22Rv1 (cell line): Measurements from ENCODE around the gene PAK6.

Source experiments
- H3K27ac ChIP-seq: fragments of 450-650 bp; 2 replicates; pipeline ENCODE4 v1.5.1; 2017
- ZFX ChIP-seq: fragments of 450-650 bp; IDR thresholded peaks from 2 replicates; pipeline ENCODE4 v1.6.1; 2017; ENCODE audit warnings: antibody characterized with exemption, borderline replicate concordance
- TF ChIP-seq, protein P1 (sequence below): fragments of 450-650 bp; IDR thresholded peaks from 2 replicates; pipeline ENCODE4 v1.5.1; 2017; ENCODE audit warnings: mild to moderate bottlenecking

PAK6 gene

GRCh38 chr15:40295297-40295696, 56.4 kb downstream of the PAK6 start:
- no peak overlapping the region for H3K27ac ChIP-seq
- TF ChIP-seq, protein P1, sequence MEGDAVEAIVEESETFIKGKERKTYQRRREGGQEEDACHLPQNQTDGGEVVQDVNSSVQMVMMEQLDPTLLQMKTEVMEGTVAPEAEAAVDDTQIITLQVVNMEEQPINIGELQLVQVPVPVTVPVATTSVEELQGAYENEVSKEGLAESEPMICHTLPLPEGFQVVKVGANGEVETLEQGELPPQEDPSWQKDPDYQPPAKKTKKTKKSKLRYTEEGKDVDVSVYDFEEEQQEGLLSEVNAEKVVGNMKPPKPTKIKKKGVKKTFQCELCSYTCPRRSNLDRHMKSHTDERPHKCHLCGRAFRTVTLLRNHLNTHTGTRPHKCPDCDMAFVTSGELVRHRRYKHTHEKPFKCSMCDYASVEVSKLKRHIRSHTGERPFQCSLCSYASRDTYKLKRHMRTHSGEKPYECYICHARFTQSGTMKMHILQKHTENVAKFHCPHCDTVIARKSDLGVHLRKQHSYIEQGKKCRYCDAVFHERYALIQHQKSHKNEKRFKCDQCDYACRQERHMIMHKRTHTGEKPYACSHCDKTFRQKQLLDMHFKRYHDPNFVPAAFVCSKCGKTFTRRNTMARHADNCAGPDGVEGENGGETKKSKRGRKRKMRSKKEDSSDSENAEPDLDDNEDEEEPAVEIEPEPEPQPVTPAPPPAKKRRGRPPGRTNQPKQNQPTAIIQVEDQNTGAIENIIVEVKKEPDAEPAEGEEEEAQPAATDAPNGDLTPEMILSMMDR, result no peak
- no peak for TF ChIP-seq ZFX

- no peak overlapping the region for H3K27ac ChIP-seq
- no peak for TF ChIP-seq ZFX
Observed at GRCh38 chr15:40295877-40296560, 57.2 kb downstream of the PAK6 start.

GRCh38 chr15:40296561-40297230, 57.8 kb downstream of the PAK6 start:
- no peak for TF ChIP-seq ZFX
- TF ChIP-seq, protein P1, result no peak

DNA sequence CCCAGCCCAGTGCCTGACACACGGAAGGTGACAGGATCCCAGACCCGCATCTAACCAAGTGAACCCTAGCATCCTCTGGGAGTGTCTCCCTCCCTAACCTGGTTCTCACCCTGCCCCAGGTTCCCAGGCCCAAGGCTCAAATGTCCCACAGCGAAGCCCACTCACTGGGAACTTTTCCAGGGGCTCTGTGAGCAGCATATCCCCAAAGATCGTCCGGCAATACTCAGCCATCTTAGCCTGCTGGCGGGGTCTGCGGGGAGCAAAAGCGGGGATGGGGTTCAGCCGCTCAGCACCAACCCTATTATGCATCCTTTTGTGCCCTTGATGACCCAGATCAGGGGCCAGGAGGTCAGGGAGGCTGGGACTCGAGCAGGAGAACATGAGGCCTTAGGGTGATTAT, 58.5 kb downstream of the PAK6 start:
- H3K27ac ChIP-seq, result no peak overlapping the region
- TF ChIP-seq, protein P1, result no peak
- TF ChIP-seq ZFX, result no peak

More at GRCh38 chr15:40296561-40297230, 57.8 kb downstream of the PAK6 start:
- no peak overlapping the region for H3K27ac ChIP-seq

DNA sequence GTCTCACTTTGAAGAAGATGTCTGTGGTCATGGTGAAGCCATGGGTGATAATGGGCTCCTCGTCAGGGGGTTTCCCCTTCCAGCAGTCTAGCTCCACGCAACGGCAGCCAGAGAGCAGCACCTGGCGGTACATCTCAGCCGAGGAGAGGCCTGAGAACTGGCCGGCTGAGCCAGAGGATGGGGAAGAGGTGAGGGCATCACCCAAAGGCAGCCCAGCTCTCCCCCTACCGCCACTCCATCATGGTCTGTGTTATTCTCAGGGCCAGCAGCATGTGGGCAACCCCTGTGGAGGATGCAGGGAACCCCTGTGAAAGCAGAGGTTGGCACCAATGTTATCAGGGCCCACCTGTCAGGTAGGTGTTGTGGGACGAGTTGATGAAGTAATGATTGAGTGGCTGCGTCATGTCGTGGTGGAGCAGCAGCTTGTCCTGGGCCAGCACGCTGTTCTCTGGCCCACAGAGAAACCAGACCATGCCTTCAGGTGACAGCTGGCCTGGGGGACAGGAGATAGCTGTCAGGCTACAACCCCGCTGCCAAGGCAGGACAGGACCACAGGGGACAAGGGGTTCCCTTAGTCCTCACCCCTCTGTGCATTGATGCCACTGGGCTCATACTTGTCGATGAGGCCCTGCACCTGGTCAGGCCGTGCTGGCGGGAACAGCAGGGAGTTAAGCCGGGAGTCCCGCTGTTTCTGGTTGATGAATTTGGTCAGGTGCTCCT, 59.5 kb downstream of the PAK6 start:
- H3K27ac ChIP-seq, result no peak overlapping the region
- TF ChIP-seq, protein P1, result no peak
- TF ChIP-seq ZFX, result no peak

DNA sequence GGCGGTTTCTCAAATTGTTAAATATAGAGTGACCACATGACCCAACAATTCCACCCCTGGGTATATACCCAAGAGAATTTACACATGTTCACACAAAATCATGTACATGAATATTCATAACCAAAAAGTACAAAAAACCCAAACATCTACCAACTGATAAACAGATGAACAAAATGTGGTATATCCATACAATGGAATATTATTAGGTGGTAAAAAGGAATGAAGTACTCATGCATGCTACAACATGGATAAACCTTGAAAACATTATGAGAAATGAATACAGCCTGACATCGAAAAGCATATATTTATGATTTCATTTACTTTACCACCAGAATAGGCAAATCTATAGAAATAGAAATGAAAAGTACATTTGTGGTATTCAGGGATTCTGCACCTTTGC, 61.5 kb downstream of the PAK6 start:
- no peak overlapping the region for H3K27ac ChIP-seq
- TF ChIP-seq, protein P1, result no peak
- TF ChIP-seq ZFX, result no peak

GRCh38 chr15:40300771-40301170, 61.9 kb downstream of the PAK6 start:
- no peak overlapping the region for H3K27ac ChIP-seq
- TF ChIP-seq, protein P1, result no peak
- TF ChIP-seq ZFX, result no peak
